HG02759 (cell line): Measurements from ENCODE around the gene ERLEC1.
"Not testable (repeated sequence)": the region's sequence is repeated elsewhere in the genome, so short reads cannot be mapped to it uniquely, and the experiment has no call there.

Experiments
- ATAC-seq: cut with Tn5 transposase; IDR thresholded peaks from one replicate; pipeline ENCODE4 v1.9.1; 2021; ENCODE audit warnings: mild to moderate bottlenecking, moderate library complexity; ENCODE audit not compliant: unreplicated experiment

The ERLEC1 gene

DNA sequence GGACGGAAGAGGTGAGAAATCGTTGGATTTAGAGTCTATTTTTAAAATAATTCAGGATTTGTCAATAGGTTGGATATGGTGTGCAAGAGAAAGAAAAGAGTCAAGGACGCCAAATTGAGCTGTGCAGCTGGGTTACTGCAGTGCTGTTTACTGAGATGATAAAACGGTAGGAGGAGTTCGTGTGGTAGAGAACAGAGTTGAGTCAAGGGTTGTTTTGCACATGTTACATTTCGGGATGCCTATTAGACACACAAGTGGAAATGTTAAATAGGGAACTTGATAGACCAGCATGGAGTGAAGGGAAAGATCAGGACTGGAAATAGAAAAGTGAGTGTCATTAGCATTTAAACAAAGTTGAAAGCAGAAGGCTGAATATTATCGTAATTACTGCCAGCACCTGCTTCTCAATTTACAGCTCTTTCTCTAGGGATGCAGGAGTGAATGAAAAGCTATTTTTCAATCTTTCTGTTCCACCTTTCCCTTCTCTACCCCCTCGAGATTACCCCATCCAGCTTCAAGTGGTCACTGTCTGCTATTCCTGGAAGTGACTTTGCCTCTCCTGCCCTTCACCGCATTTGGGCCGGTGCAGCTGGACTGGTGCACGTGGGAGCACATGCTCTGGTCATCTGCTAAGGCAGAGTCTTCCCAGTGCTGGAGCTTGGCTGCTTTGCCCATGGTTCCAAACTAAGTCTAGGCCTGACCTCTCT lies 42.6 kb downstream of the ERLEC1 start:
- ATAC-seq, result no peak

DNA sequence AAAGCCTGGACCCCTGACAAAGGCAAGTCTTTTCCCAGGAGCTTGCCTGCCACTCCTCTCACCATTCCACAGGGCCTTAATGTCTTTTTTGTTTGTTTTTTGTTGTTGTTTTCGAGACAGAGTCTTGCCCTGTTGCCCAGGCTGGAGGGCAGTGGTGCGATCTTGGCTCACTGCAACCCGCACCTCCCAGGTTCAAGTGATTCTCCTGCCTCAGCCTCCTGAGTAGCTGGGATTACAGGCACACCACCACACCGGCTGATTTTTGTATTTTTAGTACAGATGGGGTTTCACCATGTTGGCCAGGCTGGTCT lies 43.1 kb downstream of the ERLEC1 start:
- ATAC-seq, result not testable (repeated sequence)

DNA sequence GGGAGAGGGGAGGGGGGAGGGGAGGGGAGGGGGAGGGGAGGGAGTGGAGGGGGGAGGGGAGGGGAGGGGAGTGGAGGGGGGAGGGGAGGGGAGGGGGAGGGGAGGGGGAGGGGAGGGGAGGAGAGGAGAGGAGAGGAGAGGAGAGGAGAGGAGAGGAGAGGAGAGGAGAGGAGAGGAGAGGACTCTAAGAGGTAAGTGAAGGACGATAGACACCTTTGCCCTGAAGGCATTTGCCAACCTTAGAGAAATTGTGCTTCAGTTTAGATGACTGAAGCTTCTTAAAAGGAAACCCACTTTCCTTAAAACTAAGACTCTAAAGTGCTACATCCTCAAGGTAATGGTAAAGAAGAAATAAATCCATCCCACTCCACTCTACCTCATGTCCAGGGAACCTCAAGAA lies 53.7 kb downstream of the ERLEC1 start:
- ATAC-seq, result no peak

DNA sequence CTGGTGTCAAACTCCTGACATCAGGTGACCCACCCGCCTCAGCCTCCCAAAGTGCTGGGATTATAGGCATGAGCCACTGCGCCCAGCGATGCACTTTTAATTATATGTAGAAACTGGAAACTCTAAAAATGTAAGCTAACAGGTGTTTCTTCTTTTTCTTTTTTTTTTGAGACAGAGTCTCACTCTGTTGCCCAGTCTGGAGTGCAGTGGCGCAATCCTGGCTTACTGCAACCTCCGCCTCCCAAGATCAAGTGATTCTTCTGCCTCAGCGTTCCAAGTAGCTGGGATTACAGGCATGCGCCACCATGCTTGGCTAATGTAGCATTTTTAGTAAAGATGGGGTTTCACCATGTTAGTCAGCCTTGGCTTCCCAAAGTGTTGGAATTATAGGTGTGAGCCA lies 54.8 kb downstream of the ERLEC1 start:
- not testable (repeated sequence) for ATAC-seq

DNA sequence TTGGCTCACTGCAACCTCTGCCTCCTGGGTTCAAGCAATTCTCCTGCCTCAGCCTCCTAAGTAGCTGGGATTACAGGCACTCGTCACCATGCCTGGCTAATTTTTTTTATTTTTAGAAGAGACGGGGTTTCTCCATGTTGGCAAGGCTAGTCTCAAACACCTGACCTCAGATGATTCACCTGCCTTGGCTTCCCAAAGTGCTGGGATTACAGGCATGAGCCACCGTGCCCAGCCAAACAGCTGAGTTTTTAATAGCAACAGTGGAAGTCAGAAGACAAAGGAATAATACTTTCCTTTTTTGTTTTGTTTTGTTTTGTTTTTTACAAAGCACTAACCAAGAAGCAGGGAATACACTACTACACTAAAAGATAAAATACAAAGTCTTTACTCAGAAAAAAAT lies 56.0 kb downstream of the ERLEC1 start:
- no peak for ATAC-seq

DNA sequence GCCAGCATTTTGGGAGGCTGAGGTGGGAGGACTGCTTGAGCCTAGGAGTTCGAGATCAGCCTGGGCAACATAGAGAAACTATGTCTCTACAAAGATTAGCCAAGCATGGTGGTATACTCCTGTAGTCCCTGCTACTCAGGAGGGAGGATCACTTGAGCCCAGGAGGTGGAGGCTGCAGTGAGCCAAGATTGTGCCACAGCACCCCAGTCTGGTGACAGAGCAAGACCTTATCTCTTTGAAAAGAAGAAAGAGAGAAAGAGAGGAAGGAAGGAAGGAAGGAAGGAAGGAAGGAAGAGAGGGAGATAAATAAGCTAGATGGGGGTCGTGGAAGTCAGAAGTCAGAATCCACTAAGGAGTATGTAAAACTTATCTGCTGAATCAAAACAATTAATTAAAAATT lies 56.8 kb downstream of the ERLEC1 start:
- no peak for ATAC-seq

DNA sequence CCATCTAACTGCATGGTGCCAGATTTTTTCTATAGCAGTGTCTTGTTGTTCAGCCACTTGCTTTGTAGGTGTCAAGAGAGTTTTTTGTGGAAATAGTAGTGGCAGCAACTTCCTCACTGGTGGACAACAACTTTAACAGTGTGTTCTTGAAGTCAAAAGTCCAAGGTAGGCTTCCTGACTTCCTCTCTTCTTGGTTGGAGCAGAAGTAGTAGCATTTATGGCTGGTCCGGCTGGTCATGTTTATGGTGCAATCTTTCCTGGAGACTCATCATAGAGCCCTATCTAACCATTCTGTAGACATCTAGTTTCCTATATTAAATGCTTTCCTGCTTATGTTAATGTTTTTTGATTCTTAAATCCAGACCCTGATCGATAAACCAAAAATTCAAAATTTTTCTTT lies 61.2 kb downstream of the ERLEC1 start:
- ATAC-seq, result no peak

DNA sequence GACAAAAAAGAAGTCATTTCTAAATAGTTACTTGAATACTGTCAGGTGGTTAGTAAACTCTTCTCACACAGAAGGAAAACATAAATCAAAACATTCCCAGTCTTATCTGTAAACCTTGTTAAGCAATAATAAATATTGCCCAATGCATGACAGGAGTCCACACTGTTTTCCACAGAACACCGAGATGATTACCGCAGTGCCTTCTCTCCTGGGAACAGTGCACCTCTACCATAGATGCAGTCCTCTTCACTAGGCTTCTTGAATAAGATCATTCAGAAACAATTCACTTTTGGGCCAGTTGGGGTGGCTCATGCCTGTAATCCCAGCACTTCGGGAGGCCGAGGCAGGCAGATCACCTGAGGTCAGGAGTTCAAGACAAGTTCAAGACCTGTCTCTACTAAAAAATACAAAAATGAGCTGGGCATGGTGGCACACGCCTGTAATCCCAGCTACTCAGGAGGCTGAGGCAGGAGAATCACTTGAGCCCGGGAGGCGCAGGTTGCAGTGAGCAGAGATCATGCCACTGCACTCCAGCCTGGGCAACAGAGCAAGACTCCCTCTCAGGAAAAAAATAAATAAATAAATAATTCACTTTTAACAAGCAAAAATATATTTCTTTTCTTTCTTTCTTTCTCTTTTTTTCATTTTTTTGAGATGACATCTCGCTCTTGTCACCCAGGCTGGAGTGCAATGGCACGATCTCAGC lies 64.4 kb downstream of the ERLEC1 start:
- not testable (repeated sequence) for ATAC-seq

DNA sequence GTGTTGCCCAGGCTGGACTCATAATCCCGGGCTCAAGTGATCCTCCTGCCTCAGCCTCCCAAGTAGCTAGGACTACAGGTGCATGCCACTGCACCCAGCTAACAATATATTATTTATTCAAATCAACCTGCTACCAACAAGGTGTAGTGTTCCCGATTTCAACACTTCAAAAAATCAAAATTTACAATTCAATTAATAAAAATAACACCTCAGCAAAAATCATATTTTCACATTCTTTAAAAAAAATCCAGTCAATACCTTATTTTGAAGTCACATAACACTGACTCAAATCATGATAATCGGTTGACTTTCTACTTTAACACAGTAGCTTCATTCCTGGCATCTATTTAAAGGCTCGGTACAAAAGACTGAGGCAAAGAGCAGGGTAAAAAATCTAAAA lies 65.7 kb downstream of the ERLEC1 start:
- ATAC-seq, result no peak

DNA sequence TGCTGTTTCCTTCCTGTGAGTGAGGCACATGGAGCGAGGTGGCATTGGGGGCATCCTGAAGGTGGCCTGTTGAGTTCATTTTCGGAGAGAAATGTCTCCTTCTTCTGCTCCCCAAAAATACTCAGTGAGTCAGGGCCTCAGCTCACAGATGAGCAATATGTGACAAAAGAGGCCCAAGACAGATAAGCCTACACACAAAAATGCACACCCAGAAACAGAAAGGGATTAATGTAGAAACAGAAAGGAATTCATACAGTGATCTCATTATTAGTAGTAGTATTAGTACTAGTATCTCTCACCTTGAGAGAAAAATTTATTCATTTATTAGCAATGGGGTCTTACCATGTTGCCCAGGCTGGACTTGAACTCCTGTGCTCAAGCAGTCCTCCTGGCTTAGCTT lies 67.8 kb downstream of the ERLEC1 start:
- peak; percentile 44 for ATAC-seq

DNA sequence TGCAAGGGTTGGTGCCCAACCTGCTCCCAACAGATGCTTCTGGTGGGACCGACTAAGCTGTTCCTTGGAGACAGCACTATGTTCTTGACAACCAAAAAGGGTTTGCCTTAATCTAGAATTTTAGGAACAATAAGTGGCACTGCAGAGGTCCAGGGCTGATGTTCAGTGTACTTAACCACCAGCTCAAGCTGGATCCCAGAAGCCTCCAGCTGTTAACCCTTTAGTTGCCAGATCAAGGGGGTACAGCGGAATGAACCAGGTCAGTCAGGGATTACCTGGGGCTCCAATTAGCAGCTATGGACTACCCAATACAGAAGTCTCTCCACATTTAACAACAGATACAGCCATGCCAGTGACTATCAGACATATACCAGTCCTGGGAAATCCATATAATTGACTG lies 69.4 kb downstream of the ERLEC1 start:
- no peak for ATAC-seq

DNA sequence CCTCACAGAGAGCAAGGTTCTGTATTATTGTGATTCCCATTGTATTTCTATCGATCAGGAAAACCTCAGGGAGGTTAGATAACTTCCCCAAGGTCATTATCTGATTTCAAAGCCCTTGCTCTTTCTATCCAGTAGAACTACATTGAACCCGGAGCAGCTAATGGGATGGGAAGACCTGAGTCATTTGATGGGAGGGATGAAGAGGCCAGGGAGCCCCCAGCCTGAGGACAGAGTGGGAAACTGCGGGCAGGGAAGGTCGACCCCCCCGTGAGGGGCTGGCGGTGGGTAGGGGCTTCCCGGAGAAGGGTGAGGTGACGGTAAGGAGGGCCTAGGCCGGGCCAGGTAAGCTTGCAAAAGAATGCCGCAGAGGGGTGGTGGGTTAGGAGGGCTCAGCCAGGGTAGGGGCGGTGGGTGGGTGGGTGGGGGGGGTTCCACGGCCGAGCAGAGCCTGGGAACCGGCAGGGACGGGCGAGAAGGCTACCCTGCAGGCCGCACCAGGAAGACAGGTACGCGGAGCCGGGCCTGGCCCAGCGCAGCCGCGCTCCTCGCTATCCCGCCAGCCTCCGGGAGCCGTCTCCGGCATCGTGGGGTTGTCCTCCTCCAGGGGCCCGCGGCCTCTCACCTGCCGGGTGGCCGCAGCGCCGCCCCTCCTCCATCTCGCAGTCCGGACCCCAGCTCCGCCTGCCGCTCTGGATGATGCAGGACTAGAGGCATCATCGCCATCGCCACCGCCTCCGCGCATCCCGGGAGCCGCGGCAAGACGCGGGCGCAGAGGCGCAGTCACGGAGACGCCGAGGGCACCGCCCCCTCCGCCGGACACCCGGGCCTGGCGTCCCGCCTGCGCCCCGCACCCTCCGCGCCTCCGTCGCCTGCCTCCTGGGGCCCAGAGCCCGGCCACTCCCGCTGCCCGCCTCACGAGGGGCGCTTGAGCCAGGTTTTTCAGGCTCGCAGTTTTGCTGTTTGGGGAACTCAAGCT lies 72.7 kb downstream of the ERLEC1 start, which contains the start of gene GPR75:
Gene GPR75 (minus strand): TSS at position 762 of the 976 bp plus-strand sequence. CDS start 5,211 bp downstream, outside the sequence.
- ATAC-seq, result no peak

DNA sequence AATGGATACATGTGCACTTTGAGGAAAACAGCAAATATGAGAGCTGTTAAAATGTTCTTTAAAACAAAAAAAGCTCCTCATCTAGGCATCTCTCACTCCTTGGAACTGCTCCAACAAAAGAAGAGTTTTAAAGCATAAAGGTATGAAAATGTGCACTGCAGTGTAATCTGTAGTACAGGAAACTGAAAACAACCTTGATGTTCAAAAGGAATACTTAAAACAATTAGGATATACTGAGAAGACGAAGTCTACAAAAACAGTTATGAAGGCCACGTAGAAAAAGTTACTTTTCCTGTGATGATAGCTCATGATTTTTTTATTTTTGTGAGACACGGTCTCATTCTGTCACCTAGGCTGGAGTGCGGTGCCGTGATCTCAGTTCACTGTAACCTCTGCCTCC lies 75.0 kb downstream of the ERLEC1 start:
- no peak for ATAC-seq

DNA sequence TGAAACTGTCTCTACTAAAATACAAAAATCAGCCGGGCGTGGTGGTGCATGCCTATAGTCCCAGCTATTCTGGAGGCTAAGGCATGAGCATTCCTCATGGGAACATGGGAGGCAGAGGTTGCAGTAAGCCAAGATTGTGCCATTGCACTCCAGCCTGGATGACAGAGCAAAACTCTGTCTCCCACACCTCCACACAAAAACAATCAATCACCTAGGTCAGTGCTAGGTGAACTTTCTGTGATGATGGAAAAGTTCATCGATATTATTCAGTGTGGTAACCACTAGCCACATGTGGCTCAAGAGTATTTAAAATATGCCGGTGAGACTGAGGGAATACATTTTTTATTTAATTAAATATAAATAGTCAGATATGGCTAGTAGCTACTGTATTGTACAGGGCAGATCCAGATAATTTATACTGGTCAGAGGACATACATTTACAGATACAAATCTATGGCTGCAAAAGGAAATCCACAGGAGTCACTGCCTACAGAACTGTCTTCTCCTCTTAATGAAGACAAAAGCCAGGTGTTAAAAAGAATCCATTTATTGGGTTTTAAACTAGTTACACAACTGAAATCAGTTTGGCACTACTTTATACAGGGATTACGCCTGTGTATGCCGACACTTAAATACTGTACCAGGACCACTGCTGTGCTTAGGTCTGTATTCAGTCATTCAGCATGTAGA lies 76.8 kb downstream of the ERLEC1 start:
- no peak for ATAC-seq

DNA sequence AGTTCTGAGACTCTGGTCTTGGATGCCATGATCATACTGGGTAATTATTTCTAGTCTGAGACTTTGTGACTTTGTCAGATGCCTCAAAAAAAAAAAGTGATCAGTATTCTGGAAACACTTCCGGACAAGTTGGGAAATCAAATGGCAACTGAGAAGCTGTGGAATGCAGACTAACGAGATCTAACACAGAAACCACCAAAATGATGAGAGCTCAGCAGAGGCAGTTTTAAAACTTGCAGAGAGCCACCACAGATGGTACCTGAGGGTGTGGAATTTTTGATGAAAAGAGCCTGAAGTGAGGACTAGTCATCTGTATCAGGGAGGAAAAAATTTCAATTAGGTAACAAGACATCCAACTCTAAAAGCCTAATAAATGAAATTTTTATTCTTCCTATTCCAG lies 78.4 kb downstream of the ERLEC1 start:
- no peak for ATAC-seq

DNA sequence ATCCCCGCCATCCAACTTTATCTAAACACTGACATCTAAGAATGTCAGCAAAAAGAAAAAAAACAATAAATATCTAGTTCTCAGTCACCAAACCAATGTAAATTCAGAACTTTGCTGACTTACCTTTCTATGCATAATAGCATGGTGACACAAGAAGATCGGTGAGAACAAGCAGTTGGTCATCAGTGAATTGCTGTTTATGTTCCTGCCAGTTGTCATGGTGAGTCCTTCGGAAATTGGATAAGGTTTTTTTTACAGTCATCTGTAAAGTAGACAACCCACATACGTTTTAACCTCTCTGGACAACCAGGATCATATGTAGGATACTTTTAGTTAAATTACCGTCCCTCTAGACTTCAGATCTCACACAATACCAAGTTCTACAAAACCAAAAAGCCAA lies 79.1 kb downstream of the ERLEC1 start:
- ATAC-seq, result no peak

DNA sequence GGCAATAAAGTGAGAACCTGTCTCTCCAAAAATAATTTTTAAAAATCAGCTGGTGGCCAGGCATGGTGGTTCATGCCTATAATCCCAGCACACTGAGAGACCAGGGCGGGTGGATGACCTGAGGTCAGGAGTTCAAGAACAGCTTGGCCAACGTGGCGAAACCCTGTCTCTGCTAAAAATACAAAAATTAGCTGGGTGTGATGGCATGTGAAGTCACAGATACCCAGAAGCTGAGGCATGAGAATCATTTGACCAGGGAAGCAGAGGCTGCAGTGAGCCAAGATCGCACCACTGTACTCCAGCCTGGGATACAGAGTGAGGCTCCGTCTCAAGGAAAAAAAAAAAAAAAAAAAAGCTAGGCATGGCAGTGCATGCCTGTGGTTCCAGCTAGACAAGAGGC lies 80.3 kb downstream of the ERLEC1 start:
- ATAC-seq, result no peak

DNA sequence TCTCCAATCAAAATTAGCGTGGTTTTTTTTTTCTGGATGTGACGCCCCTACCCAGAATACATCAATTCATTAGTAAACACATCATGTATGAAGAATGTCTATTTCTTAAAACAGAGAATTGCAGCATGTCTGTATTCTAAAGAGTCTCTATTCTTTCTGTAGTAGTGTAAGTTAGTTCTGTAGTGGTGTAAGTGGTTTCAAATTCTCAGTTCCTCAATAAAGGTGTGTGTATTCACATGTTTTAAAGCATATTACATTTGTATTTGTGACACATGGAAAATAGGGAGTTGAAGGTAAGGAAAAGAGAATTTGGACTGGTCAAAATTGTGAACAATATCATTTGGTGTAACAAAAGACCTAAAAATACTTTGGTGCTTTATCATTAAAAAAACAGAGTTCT lies 80.9 kb downstream of the ERLEC1 start:
- ATAC-seq, result no peak
